Upper lobe of right lung (tissue), 1 donor: ENCODE measurements around the gene RUSF1. TPM values are rescaled to one million over a fixed set of nuclear protein-coding genes. Genes with fewer than 3 reads are reported as not detected.
A peak's percentile ranks its signal among the peaks of the same experiment; 100 is the strongest.

Experiments
- ATAC-seq: fragments of 200-7000 bp; cut with Tn5 transposase; one replicate; pipeline ENCODE4 v1.9.1; 2020; ENCODE audit warnings: mild to moderate bottlenecking, moderate library complexity
- DNase-seq: peaks from one replicate; pipeline ENCODE4 v3.0.0-alpha.2; 2020
- H3K27ac ChIP-seq: fragments of 200-600 bp; one replicate; pipeline ENCODE4 v1.8.0; 2022
- H3K27me3 ChIP-seq: fragments of 200-600 bp; one replicate; pipeline ENCODE4 v1.8.0; 2022; ENCODE audit warnings: mild to moderate bottlenecking
- H3K36me3 ChIP-seq: fragments of 200-600 bp; one replicate; pipeline ENCODE4 v1.8.0; 2022
- H3K4me1 ChIP-seq: fragments of 200-600 bp; one replicate; pipeline ENCODE4 v1.8.0; 2022
- H3K4me3 ChIP-seq: fragments of 200-600 bp; one replicate; pipeline ENCODE4 v1.8.0; 2022; ENCODE audit warnings: mild to moderate bottlenecking
- H3K9me3 ChIP-seq: fragments of 200-600 bp; one replicate; pipeline ENCODE4 v1.8.0; 2022
- CTCF ChIP-seq: fragments of 200-600 bp; IDR thresholded peaks from one replicate; pipeline ENCODE4 v1.8.0; 2022; ENCODE audit warnings: antibody characterized with exemption
- intact Hi-C: fragments of 100-400 bp; cut with DNase I; formaldehyde crosslinking; loops from one replicate; pipeline ENCODE4 v1.11.0; 2022
- total RNA-seq: library from RNA; stranded (reverse); fragmentation: NEBNext Ultra II Directional; extraction: Animal tissue kit (Norgen Biotek cat#: 25700); gene quantifications from one replicate; pipeline ENCODE4 v1.2.1, GENCODE V29; 2021
- donor health status: DM: no; HTN: yes; CAD: no; lungs with severe emphysema.

Gene RUSF1
- total RNA-seq, 1 donor from 2014 or later: 62.8 TPM

GRCh38 chr16:31467151-31467773 is 40.9 kb downstream of the RUSF1 start:
- intact Hi-C loops: no loop called here
- Histone ChIP-seq H3K27me3 (no peaks in the 10 kb centered on the region), H3K4me1 (peaks cover 6% of the 10 kb centered on the region), H3K9me3 (no peaks in the 10 kb centered on the region), H3K4me3 (no peak overlapping the region), H3K27ac (no peak overlapping the region), H3K36me3 (peaks cover 24% of the 10 kb centered on the region)
- DNase-seq: no peak
- TF ChIP-seq CTCF: no peak
- no peak for ATAC-seq

- intact Hi-C loops: no loop called here
- H3K27me3 ChIP-seq: no peaks in the 10 kb centered on the region
- no peak for DNase-seq
Observed at GRCh38 chr16:31466381-31466841, 41.8 kb downstream of the RUSF1 start.

GRCh38 chr16:31465788-31466370 is 42.3 kb downstream of the RUSF1 start:
- Histone ChIP-seq H3K27ac (no peak overlapping the region), H3K9me3 (no peaks in the 10 kb centered on the region), H3K36me3 (peaks cover 29% of the 10 kb centered on the region), H3K4me3 (no peak overlapping the region), H3K4me1 (peaks cover 3% of the 10 kb centered on the region), H3K27me3 (no peaks in the 10 kb centered on the region)
- DNase-seq: no peak
- TF ChIP-seq CTCF: no peak
- no peak for ATAC-seq
- intact Hi-C loops: no loop called here

More at GRCh38 chr16:31466381-31466841, 41.8 kb downstream of the RUSF1 start:
- ATAC-seq: no peak
- H3K9me3 ChIP-seq: no peaks in the 10 kb centered on the region
- TF ChIP-seq CTCF: no peak
- H3K4me3 ChIP-seq: no peak overlapping the region
- H3K36me3 ChIP-seq: peaks cover 29% of the 10 kb centered on the region
- H3K27ac ChIP-seq: no peak overlapping the region
- H3K4me1 ChIP-seq: peaks cover 6% of the 10 kb centered on the region

GRCh38 chr16:31464781-31465260 is 43.4 kb downstream of the RUSF1 start:
- H3K4me3 ChIP-seq: no peak overlapping the region
- intact Hi-C loops: no loop called here
- no peak for ATAC-seq
- peaks cover 29% of the 10 kb centered on the region for H3K36me3 ChIP-seq
- DNase-seq: peak; percentile 60
- no peak overlapping the region for H3K27ac ChIP-seq
- no peak for TF ChIP-seq CTCF
- H3K9me3 ChIP-seq: no peaks in the 10 kb centered on the region
- peaks cover 11% of the 10 kb centered on the region for H3K4me1 ChIP-seq
- no peaks in the 10 kb centered on the region for H3K27me3 ChIP-seq

GRCh38 chr16:31464348-31464769 is 43.8 kb downstream of the RUSF1 start:
- H3K27me3 ChIP-seq: no peaks in the 10 kb centered on the region
- intact Hi-C loops: no loop called here
- H3K27ac ChIP-seq: no peak overlapping the region
- H3K4me1 ChIP-seq: peaks cover 11% of the 10 kb centered on the region
- ATAC-seq (no peak), DNase-seq (peak; percentile 63)
- H3K9me3 ChIP-seq: no peaks in the 10 kb centered on the region
- no peak overlapping the region for H3K4me3 ChIP-seq
- no peak for TF ChIP-seq CTCF
- peaks cover 29% of the 10 kb centered on the region for H3K36me3 ChIP-seq
